BLaER1 treated with 17β-estradiol and CSF1 and Interleukin-3, amounts not matched to agents 10 nM and 100 nM (cell line): Measurements from ENCODE around the gene XRCC6.
"Not testable (repeated sequence)": the region's sequence is repeated elsewhere in the genome, so short reads cannot be mapped to it uniquely, and the experiment has no call there.

Source experiments
- H3K27ac ChIP-seq, 11 experiments: shearing (Covaris generic); formaldehyde crosslinking; 2 replicates each; pipeline ENCODE4 v1.8.1; 2022
- H3K27me3 ChIP-seq, 11 experiments: shearing (Covaris generic); formaldehyde crosslinking; 2 replicates each; pipeline ENCODE4 v1.8.1; 2022
- H3K36me3 ChIP-seq, 11 experiments: shearing (Covaris generic); formaldehyde crosslinking; 2 replicates each; pipeline ENCODE4 v1.8.1; 2022
- H3K4me1 ChIP-seq, 10 experiments: shearing (Covaris generic); formaldehyde crosslinking; 2 replicates each; pipeline ENCODE4 v1.8.1; 2022
- H3K4me2 ChIP-seq, 11 experiments: shearing (Covaris generic); formaldehyde crosslinking; 2 replicates each; pipeline ENCODE4 v1.8.1; 2022
- H3K4me3 ChIP-seq, 10 experiments: shearing (Covaris generic); formaldehyde crosslinking; 2 replicates each; pipeline ENCODE4 v1.8.1; 2022
- H3K9ac ChIP-seq, 11 experiments: shearing (Covaris generic); formaldehyde crosslinking; 2 replicates each; pipeline ENCODE4 v1.8.1; 2022
- H3K9me3 ChIP-seq, 11 experiments: shearing (Covaris generic); formaldehyde crosslinking; replicated peaks in 1 of 11; 2 replicates each; pipeline ENCODE4 v1.8.1; 2022
- H4K20me1 ChIP-seq, 11 experiments: shearing (Covaris generic); formaldehyde crosslinking; 2 replicates each; pipeline ENCODE4 v1.8.1; 2022
- Cebpa-rat ChIP-seq, 11 experiments: shearing (Covaris generic); IDR thresholded peaks; 2 replicates each; pipeline ENCODE4 v1.8.1; 2022

The XRCC6 gene

GRCh38 chr22:41578818-41579217 lies 42.3 kb upstream of the XRCC6 start:
- TF ChIP-seq Cebpa-rat (IDR thresholded peaks at IDR 0.05): no peak
- Histone ChIP-seq H3K36me3 (peaks cover 0 to 75% (median 19%) of the 10 kb centered on the region in 11 experiments; a peak in 14 of 22 replicates), H3K9me3 (no peaks in the 10 kb centered on the region), H3K4me1 (peaks cover 0 to 17% (median 7%) of the 10 kb centered on the region in 10 experiments; a peak in 11 of 20 replicates), H4K20me1 (peaks cover 0 to 75% (median 0%) of the 10 kb centered on the region in 11 experiments; a peak in 8 of 22 replicates), H3K27ac (no peak overlapping the region), H3K27me3 (no peaks in the 10 kb centered on the region), H3K4me3 (no peak overlapping the region), H3K9ac (peak overlapping the region in 1 of 11 experiments; percentile 40; a peak in 1 of 22 replicates), H3K4me2 (no peak overlapping the region)

- no peak overlapping the region for H3K4me2 ChIP-seq
- 0 out of 22 replicates have a peak overlapping the region, but pooled peaks of 1 of the 11 experiments have one; percentile 14 for H3K9ac ChIP-seq
- no peaks in the 10 kb centered on the region for H3K9me3 ChIP-seq
- peaks cover 0 to 17% (median 7%) of the 10 kb centered on the region in 10 experiments; a peak in 11 of 20 replicates for H3K4me1 ChIP-seq
- peaks cover 0 to 81% (median 22%) of the 10 kb centered on the region in 11 experiments; a peak in 14 of 22 replicates for H3K36me3 ChIP-seq
- TF ChIP-seq Cebpa-rat (IDR thresholded peaks at IDR 0.05): no peak
- H4K20me1 ChIP-seq: peaks cover 0 to 80% (median 0%) of the 10 kb centered on the region in 11 experiments; a peak in 10 of 22 replicates
- H3K27me3 ChIP-seq: no peaks in the 10 kb centered on the region
- no peak overlapping the region for H3K27ac ChIP-seq
- H3K4me3 ChIP-seq: no peak overlapping the region
Measured at GRCh38 chr22:41579297-41579996, 41.6 kb upstream of the XRCC6 start.

DNA sequence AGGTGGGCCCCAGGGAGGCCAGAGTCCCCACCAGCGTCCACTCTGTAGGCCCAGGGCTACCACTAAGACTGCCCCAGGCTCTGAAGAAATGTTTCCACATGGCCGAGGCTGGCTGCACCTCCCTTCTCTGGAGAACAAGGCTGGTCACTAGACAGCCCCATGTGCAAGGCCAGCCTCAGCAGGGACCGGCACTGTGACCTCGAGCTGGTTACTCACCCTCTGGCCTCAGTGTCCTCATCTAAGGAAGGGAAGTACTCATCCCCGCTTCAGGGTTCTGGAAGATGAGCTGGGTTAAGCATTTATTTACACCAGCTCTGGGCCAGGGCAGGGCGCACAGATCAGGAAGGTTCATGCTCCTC lies 41.1 kb upstream of the XRCC6 start:
- H3K4me2 ChIP-seq: no peak overlapping the region
- no peaks in the 10 kb centered on the region for H3K9me3 ChIP-seq
- no peak for TF ChIP-seq Cebpa-rat (IDR thresholded peaks at IDR 0.05)
- no peak overlapping the region for H3K27ac ChIP-seq
- H3K27me3 ChIP-seq: no peaks in the 10 kb centered on the region
- peaks cover 0 to 87% (median 22%) of the 10 kb centered on the region in 11 experiments; a peak in 14 of 22 replicates for H3K36me3 ChIP-seq
- H4K20me1 ChIP-seq: peaks cover 0 to 78% (median 0%) of the 10 kb centered on the region in 11 experiments; a peak in 10 of 22 replicates
- no peak overlapping the region for H3K4me3 ChIP-seq
- H3K9ac ChIP-seq: no peak overlapping the region
- H3K4me1 ChIP-seq: peaks cover 0 to 13% (median 7%) of the 10 kb centered on the region in 10 experiments; a peak in 11 of 20 replicates

- H3K27me3 ChIP-seq: no peaks in the 10 kb centered on the region
- no peak overlapping the region for H3K27ac ChIP-seq
- peaks cover 0 to 3% (median under 1%) of the 10 kb centered on the region in 10 experiments; a peak in 5 of 20 replicates for H3K4me1 ChIP-seq
- 0 out of 22 replicates have a peak overlapping the region, but pooled peaks of 1 of the 11 experiments have one; percentile 16 for H3K9ac ChIP-seq
- peaks cover 0 to 72% (median 22%) of the 10 kb centered on the region in 11 experiments; a peak in 14 of 22 replicates for H3K36me3 ChIP-seq
- no peak overlapping the region for H3K4me2 ChIP-seq
- peaks cover 0 to 55% (median 0%) of the 10 kb centered on the region in 11 experiments; a peak in 8 of 22 replicates for H4K20me1 ChIP-seq
- H3K4me3 ChIP-seq: no peak overlapping the region
- TF ChIP-seq Cebpa-rat (IDR thresholded peaks at IDR 0.05): no peak
- H3K9me3 ChIP-seq: no peaks in the 10 kb centered on the region
Measured at GRCh38 chr22:41582694-41583093, 38.4 kb upstream of the XRCC6 start.

- Histone ChIP-seq H3K27ac (no peak overlapping the region), H3K4me2 (no peak overlapping the region), H3K9me3 (no peaks in the 10 kb centered on the region), H3K4me3 (no peak overlapping the region), H4K20me1 (peaks cover 0 to 34% (median 0%) of the 10 kb centered on the region in 11 experiments; a peak in 7 of 22 replicates), H3K27me3 (no peaks in the 10 kb centered on the region), H3K4me1 (peaks cover 12 to 20% (median 13%) of the 10 kb centered on the region in 10 experiments), H3K9ac (no peak overlapping the region), H3K36me3 (peaks cover 0 to 50% (median 15%) of the 10 kb centered on the region in 11 experiments; a peak in 13 of 22 replicates)
- TF ChIP-seq Cebpa-rat (IDR thresholded peaks at IDR 0.05): no peak
Measured at GRCh38 chr22:41584881-41585280, 36.2 kb upstream of the XRCC6 start.

DNA sequence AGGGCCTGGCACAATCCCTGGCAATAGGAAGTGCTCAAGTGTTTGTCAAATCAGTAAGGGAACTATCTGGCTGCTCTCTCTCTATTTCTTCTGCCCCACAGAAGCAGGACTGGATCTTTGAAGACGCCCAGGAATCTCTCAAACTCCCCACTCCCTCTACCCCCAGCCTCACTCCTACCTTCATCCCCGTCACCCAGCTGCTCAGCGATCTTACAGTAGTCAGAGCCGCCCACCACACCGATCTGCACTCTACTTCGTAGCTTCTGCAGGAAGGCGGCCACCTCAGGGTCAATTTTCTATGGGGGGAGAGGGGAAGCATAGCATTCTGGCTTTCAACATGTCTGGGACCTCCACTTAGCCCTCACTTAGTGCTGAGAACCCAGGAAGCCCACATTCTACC lies 35.2 kb upstream of the XRCC6 start:
- Histone ChIP-seq H3K36me3 (peaks cover 0 to 41% (median 12%) of the 10 kb centered on the region in 11 experiments; a peak in 11 of 22 replicates), H3K27ac (no peak overlapping the region), H3K4me3 (no peak overlapping the region)

GRCh38 chr22:41587347-41587723 lies 33.8 kb upstream of the XRCC6 start:
- H3K36me3 ChIP-seq: peaks cover 0 to 32% (median 9%) of the 10 kb centered on the region in 11 experiments; a peak in 11 of 22 replicates
- no peak for TF ChIP-seq Cebpa-rat (IDR thresholded peaks at IDR 0.05)
- H3K4me2 ChIP-seq: peak overlapping the region in 2 of 11 experiments; percentile 96 to 97; a peak in 1 of 22 replicates
- no peaks in the 10 kb centered on the region for H3K27me3 ChIP-seq
- H3K9me3 ChIP-seq: no peaks in the 10 kb centered on the region
- H3K4me3 ChIP-seq: no peak overlapping the region
- H3K27ac ChIP-seq: no peak overlapping the region
- H3K9ac ChIP-seq: peak overlapping the region in 4 of 11 experiments; percentile 24 to 89 (median 62); a peak in 2 of 22 replicates
- peaks cover 18 to 30% (median 21%) of the 10 kb centered on the region in 10 experiments for H3K4me1 ChIP-seq
- H4K20me1 ChIP-seq: peaks cover 0 to 20% (median 0%) of the 10 kb centered on the region in 11 experiments; a peak in 7 of 22 replicates

More for the DNA sequence above, 35.2 kb upstream of the XRCC6 start:
- Histone ChIP-seq H3K4me1 (peaks cover 18 to 28% (median 20%) of the 10 kb centered on the region in 10 experiments), H3K9me3 (no peaks in the 10 kb centered on the region), H3K4me2 (no peak overlapping the region), H3K9ac (no peak overlapping the region), H4K20me1 (peaks cover 0 to 26% (median 0%) of the 10 kb centered on the region in 11 experiments; a peak in 7 of 22 replicates), H3K27me3 (no peaks in the 10 kb centered on the region)
- no peak for TF ChIP-seq Cebpa-rat (IDR thresholded peaks at IDR 0.05)

- H3K4me3 ChIP-seq: peak within 1 kb of the TSS; percentile 73 to 96 (median 87)
- H3K36me3 ChIP-seq: peaks cover 0 to 9% (median 0%) of the 10 kb centered on the region in 11 experiments; a peak in 4 of 22 replicates
- H3K27me3 ChIP-seq: no peaks in the 10 kb centered on the region
- H3K9ac ChIP-seq: peak within 1 kb of the TSS; percentile 80 to 89 (median 83)
- H3K9me3 ChIP-seq: no peaks in the 10 kb centered on the region
- peak within 1 kb of the TSS; percentile 37 to 81 (median 74); a peak in 21 of 22 replicates for H3K27ac ChIP-seq
- peak in 3 of 11 experiments; percentile 11 to 43 (median 14); a peak in 3 of 22 replicates for TF ChIP-seq Cebpa-rat (IDR thresholded peaks at IDR 0.05)
- peak within 1 kb of the TSS; percentile 88 to 100 (median 97) for H3K4me2 ChIP-seq
- H4K20me1 ChIP-seq: peaks cover 0 to 9% (median 0%) of the 10 kb centered on the region in 11 experiments; a peak in 4 of 22 replicates
- peaks cover 18 to 30% (median 21%) of the 10 kb centered on the region in 10 experiments for H3K4me1 ChIP-seq
Measured at GRCh38 chr22:41589391-41590241, 31.5 kb upstream of the XRCC6 start, which contains the start of gene PMM1. Gene PMM1 (minus strand): TSS chr22:41589840. CDS start chr22:41589805, 35 bp downstream.

- H3K36me3 ChIP-seq, H3K9ac ChIP-seq, H3K9me3 ChIP-seq, H3K27me3 ChIP-seq, H3K4me3 ChIP-seq, H3K27ac ChIP-seq, H3K4me2 ChIP-seq: not testable (repeated sequence)
- peaks cover 11 to 23% (median 17%) of the 10 kb centered on the region in 10 experiments for H3K4me1 ChIP-seq
- peaks cover 0 to 44% (median 25%) of the 10 kb centered on the region in 11 experiments; a peak in 18 of 22 replicates for H4K20me1 ChIP-seq
Measured at GRCh38 chr22:41593336-41593960, 27.6 kb upstream of the XRCC6 start.
